Uterus (tissue), 2 donors: ENCODE measurements around the gene CHAC1.

Experiments
- POLR2A ChIP-seq, 2 donors: fragments of 450-650 bp; IDR thresholded peaks; one replicate each; pipeline ENCODE4 v1.6.1; 2016; ENCODE audit warnings: antibody characterized with exemption in 2 of 2, mild to moderate bottlenecking in 1 of 2, moderate library complexity in 1 of 2
- TF ChIP-seq, protein P1 (sequence below), 4 experiments: fragments of 200-600 bp in 2 of 4; fragments of 450-650 bp in 2 of 4; sonication (generic) in 2 of 4; IDR thresholded peaks; one replicate each; pipeline ENCODE4 v1.5.1; 2016 to 2019; ENCODE audit warnings: antibody characterized with exemption in 4 of 4, mild to moderate bottlenecking in 2 of 4, moderate library complexity in 1 of 4

DNA sequence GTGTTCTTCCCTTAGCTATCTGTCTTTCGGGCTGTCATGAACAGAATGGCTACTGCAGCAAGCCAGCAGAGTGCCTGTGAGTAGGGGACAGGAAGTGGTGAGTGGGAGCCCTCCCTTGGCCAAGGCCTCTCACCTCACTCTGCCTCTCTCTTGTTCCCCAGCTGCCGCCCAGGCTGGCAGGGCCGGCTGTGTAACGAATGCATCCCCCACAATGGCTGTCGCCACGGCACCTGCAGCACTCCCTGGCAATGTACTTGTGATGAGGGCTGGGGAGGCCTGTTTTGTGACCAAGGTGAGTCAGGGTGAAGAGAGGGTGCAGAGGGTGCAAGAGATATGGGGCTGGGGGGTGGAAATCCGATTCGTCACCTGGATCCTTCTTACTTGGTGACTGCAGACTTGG lies 21.1 kb upstream of the CHAC1 start:
- no peak for TF ChIP-seq POLR2A (IDR thresholded peaks at IDR 0.05)
- TF ChIP-seq, protein P1, sequence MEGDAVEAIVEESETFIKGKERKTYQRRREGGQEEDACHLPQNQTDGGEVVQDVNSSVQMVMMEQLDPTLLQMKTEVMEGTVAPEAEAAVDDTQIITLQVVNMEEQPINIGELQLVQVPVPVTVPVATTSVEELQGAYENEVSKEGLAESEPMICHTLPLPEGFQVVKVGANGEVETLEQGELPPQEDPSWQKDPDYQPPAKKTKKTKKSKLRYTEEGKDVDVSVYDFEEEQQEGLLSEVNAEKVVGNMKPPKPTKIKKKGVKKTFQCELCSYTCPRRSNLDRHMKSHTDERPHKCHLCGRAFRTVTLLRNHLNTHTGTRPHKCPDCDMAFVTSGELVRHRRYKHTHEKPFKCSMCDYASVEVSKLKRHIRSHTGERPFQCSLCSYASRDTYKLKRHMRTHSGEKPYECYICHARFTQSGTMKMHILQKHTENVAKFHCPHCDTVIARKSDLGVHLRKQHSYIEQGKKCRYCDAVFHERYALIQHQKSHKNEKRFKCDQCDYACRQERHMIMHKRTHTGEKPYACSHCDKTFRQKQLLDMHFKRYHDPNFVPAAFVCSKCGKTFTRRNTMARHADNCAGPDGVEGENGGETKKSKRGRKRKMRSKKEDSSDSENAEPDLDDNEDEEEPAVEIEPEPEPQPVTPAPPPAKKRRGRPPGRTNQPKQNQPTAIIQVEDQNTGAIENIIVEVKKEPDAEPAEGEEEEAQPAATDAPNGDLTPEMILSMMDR (IDR thresholded peaks at IDR 0.05), result no peak
